SU-DHL-6 (cell line): ENCODE results near the gene CSF1R.

Experiments
- EZH2phosphoT487 ChIP-seq: fragments of 200-600 bp; sonication (generic), shearing (Covaris generic); conservative IDR thresholded peaks from 2 replicates; pipeline ENCODE4 v1.6.1; 2018; ENCODE audit warnings: mild to moderate bottlenecking, antibody characterized with exemption, low read length, moderate library complexity, mixed read lengths
- TF ChIP-seq, protein P1 (sequence below): fragments of 200-600 bp; sonication (generic); IDR thresholded peaks from one replicate; pipeline ENCODE4 v1.5.1; 2017; ENCODE audit warnings: antibody characterized with exemption, mild to moderate bottlenecking, low read length, moderate library complexity; ENCODE audit not compliant: insufficient read depth, poor library complexity, severe bottlenecking

DNA sequence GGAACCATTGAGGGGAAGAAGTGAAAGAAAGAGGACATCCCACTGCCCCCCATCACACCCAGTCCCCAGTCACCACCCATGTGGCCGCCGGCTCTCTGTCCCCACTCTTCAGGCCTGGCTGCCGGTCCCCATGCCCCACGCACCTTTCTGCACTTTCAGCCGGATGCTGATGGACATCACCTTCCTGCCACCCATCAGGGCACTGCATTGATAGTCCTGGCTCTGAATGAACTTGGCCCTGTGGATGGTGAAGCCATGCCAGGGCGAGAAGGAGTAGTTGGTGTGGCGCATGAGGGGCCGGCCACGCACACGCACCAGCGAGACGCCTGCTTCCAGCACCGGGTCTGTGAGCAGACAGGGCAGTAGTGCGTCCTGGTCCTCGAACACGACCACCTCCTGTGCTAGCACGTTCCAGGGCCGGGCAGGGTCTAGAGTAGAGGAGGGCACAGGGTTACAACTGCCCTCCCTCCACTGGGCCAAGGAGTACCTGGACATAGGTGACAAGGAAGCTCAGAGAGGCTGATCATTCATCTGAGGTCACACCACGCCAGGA lies 6.4 kb downstream of the CSF1R start:
- TF ChIP-seq, protein P1, sequence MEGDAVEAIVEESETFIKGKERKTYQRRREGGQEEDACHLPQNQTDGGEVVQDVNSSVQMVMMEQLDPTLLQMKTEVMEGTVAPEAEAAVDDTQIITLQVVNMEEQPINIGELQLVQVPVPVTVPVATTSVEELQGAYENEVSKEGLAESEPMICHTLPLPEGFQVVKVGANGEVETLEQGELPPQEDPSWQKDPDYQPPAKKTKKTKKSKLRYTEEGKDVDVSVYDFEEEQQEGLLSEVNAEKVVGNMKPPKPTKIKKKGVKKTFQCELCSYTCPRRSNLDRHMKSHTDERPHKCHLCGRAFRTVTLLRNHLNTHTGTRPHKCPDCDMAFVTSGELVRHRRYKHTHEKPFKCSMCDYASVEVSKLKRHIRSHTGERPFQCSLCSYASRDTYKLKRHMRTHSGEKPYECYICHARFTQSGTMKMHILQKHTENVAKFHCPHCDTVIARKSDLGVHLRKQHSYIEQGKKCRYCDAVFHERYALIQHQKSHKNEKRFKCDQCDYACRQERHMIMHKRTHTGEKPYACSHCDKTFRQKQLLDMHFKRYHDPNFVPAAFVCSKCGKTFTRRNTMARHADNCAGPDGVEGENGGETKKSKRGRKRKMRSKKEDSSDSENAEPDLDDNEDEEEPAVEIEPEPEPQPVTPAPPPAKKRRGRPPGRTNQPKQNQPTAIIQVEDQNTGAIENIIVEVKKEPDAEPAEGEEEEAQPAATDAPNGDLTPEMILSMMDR, result no peak
- TF ChIP-seq EZH2phosphoT487, result no peak
